DMS114 treated with DMSO at 0.1 percent for 48 hours (cell line): Measurements from ENCODE around the gene ERAL1.
"Not testable (repeated sequence)": the region's sequence is repeated elsewhere in the genome, so short reads cannot be mapped to it uniquely, and the experiment has no call there.

Experiments
- DNase-seq: peaks from one replicate; lab custom pipeline; 2025; ENCODE audit not compliant: unreplicated experiment; lab: John Stamatoyannopoulos, UW

ERAL1 gene

GRCh38 chr17:28849281-28849680 is 5.5 kb upstream of the ERAL1 start:
- no peak for DNase-seq

- DNase-seq = no peak
These were observed 1.5 kb upstream of the ERAL1 start for GRCh38 chr17:28853295-28853694.

GRCh38 chr17:28855336-28855679 is 492 bp downstream of the ERAL1 start:
- no peak for DNase-seq

GRCh38 chr17:28856028-28856574 is 1.3 kb downstream of the ERAL1 start:
- no peak for DNase-seq

- DNase-seq = no peak
These were observed 3.3 kb downstream of the ERAL1 start for GRCh38 chr17:28857905-28858800.

- no peak for DNase-seq
These were observed 4.1 kb downstream of the ERAL1 start for GRCh38 chr17:28858801-28859355.

GRCh38 chr17:28860363-28860808 is 5.6 kb downstream of the ERAL1 start:
- DNase-seq = no peak

- no peak for DNase-seq
These were observed 6.8 kb downstream of the ERAL1 start for GRCh38 chr17:28861393-28862203.

GRCh38 chr17:28862561-28862960 is 7.7 kb downstream of the ERAL1 start:
- no peak for DNase-seq

GRCh38 chr17:28863953-28864352 is 9.1 kb downstream of the ERAL1 start:
- DNase-seq = no peak

- no peak for DNase-seq
These were observed 10.4 kb downstream of the ERAL1 start for GRCh38 chr17:28864991-28865849.

GRCh38 chr17:28865946-28866752 is 11.3 kb downstream of the ERAL1 start:
- DNase-seq = no peak

- DNase-seq = no peak
These were observed 12.5 kb downstream of the ERAL1 start for GRCh38 chr17:28867276-28867675.

GRCh38 chr17:28871056-28871579 is 16.3 kb downstream of the ERAL1 start:
- DNase-seq = no peak

- DNase-seq = no peak
These were observed 19.0 kb downstream of the ERAL1 start for GRCh38 chr17:28873839-28874238.

GRCh38 chr17:28874750-28875149 is 19.9 kb downstream of the ERAL1 start:
- DNase-seq = no peak

- DNase-seq = no peak
These were observed 21.2 kb downstream of the ERAL1 start for GRCh38 chr17:28875848-28876550.

- DNase-seq = not testable (repeated sequence)
These were observed 22.4 kb downstream of the ERAL1 start for GRCh38 chr17:28877150-28877711.
